ENCODE data around the gene ACAP1.
A peak's percentile ranks its signal among the peaks of the same experiment; 100 is the strongest.

The ACAP1 gene

GRCh38 chr17:7336240-7337175 lies at the start of gene ACAP1:
Gene ACAP1 (plus strand): TSS chr17:7336529. CDS start chr17:7336735, 206 bp downstream.
- Mint-ChIP-seq H3K36me3 (ENCODE audit: low read depth) (peaks cover 27% of the 10 kb centered on the region), H3K27me3 (no peaks in the 10 kb centered on the region), H3K27ac (peak within 1 kb of the TSS; percentile 73), H3K4me1 (ENCODE audit: low read depth) (peaks cover 60% of the 10 kb centered on the region), H3K4me3 (peak within 1 kb of the TSS; percentile 80), H3K9me3 (no peaks in the 10 kb centered on the region)
- intact Hi-C loops (cut with micrococcal nuclease), result loop anchor here (10.0 kb wide), 1 partner anchor 52 kb away; the partner anchor contains the start of gene SLC2A4

GRCh38 chr17:7289256-7290032 lies 46.9 kb upstream of the ACAP1 start:
- Mint-ChIP-seq H3K36me3 (ENCODE audit: low read depth) (no peaks in the 10 kb centered on the region), H3K27ac (no peak overlapping the region), H3K9me3 (no peaks in the 10 kb centered on the region), H3K4me1 (ENCODE audit: low read depth) (peaks cover 8% of the 10 kb centered on the region), H3K4me3 (no peak overlapping the region), H3K27me3 (peaks cover 91% of the 10 kb centered on the region)
- intact Hi-C loops (cut with micrococcal nuclease), result loop anchor here (10.0 kb wide), 1 partner anchor 45 kb away; the partner anchor contains the start of gene ACAP1

GRCh38 chr17:7290166-7290565 lies 46.2 kb upstream of the ACAP1 start:
- intact Hi-C loops (cut with micrococcal nuclease), result no loop called here
- Mint-ChIP-seq H3K27me3 (peaks cover 91% of the 10 kb centered on the region), H3K36me3 (ENCODE audit: low read depth) (no peaks in the 10 kb centered on the region), H3K4me3 (no peak overlapping the region), H3K4me1 (ENCODE audit: low read depth) (peaks cover 13% of the 10 kb centered on the region), H3K27ac (no peak overlapping the region), H3K9me3 (no peaks in the 10 kb centered on the region)

GRCh38 chr17:7290685-7291084 lies 45.6 kb upstream of the ACAP1 start:
- H3K9me3 Mint-ChIP-seq, result no peaks in the 10 kb centered on the region
- intact Hi-C loops (cut with micrococcal nuclease), result no loop called here
- H3K27me3 Mint-ChIP-seq, result peaks cover 91% of the 10 kb centered on the region
- no peaks in the 10 kb centered on the region for H3K36me3 Mint-ChIP-seq (ENCODE audit: low read depth)
- H3K4me3 Mint-ChIP-seq, result no peak overlapping the region
- no peak overlapping the region for H3K27ac Mint-ChIP-seq
- peaks cover 17% of the 10 kb centered on the region for H3K4me1 Mint-ChIP-seq (ENCODE audit: low read depth)

- Mint-ChIP-seq H3K36me3 (ENCODE audit: low read depth) (no peaks in the 10 kb centered on the region), H3K4me3 (no peak overlapping the region), H3K4me1 (ENCODE audit: low read depth) (peaks cover 30% of the 10 kb centered on the region), H3K9me3 (no peaks in the 10 kb centered on the region), H3K27me3 (peaks cover 91% of the 10 kb centered on the region), H3K27ac (no peak overlapping the region)
- intact Hi-C loops (cut with micrococcal nuclease), result no loop called here
Observed at GRCh38 chr17:7292194-7292593, 44.1 kb upstream of the ACAP1 start.

- no peaks in the 10 kb centered on the region for H3K36me3 Mint-ChIP-seq (ENCODE audit: low read depth)
- peaks cover 30% of the 10 kb centered on the region for H3K4me1 Mint-ChIP-seq (ENCODE audit: low read depth)
- H3K27me3 Mint-ChIP-seq, result peaks cover 87% of the 10 kb centered on the region
- H3K27ac Mint-ChIP-seq, result no peak overlapping the region
- intact Hi-C loops (cut with micrococcal nuclease), result no loop called here
- H3K4me3 Mint-ChIP-seq, result no peak overlapping the region
- H3K9me3 Mint-ChIP-seq, result no peaks in the 10 kb centered on the region
Observed at GRCh38 chr17:7292729-7293128, 43.6 kb upstream of the ACAP1 start.

GRCh38 chr17:7293159-7293558 lies 43.2 kb upstream of the ACAP1 start:
- intact Hi-C loops (cut with micrococcal nuclease), result no loop called here
- Mint-ChIP-seq H3K27ac (no peak overlapping the region), H3K4me3 (no peak overlapping the region), H3K9me3 (no peaks in the 10 kb centered on the region), H3K36me3 (ENCODE audit: low read depth) (no peaks in the 10 kb centered on the region), H3K4me1 (ENCODE audit: low read depth) (peaks cover 30% of the 10 kb centered on the region), H3K27me3 (peaks cover 87% of the 10 kb centered on the region)

- intact Hi-C loops (cut with micrococcal nuclease), result no loop called here
- peak overlapping the region; percentile 6 for H3K4me3 Mint-ChIP-seq
Observed at GRCh38 chr17:7293816-7294613, 42.3 kb upstream of the ACAP1 start.

GRCh38 chr17:7294614-7295153 lies 41.6 kb upstream of the ACAP1 start, which contains the start of gene YBX2:
Gene YBX2 (minus strand): TSS chr17:7294639. CDS start chr17:7294500, 139 bp downstream.
- Mint-ChIP-seq H3K4me1 (ENCODE audit: low read depth) (peaks cover 30% of the 10 kb centered on the region), H3K4me3 (peak within 1 kb of the TSS; percentile 61), H3K36me3 (ENCODE audit: low read depth) (no peaks in the 10 kb centered on the region), H3K27ac (no peak within 1 kb of the TSS), H3K9me3 (no peaks in the 10 kb centered on the region), H3K27me3 (peaks cover 81% of the 10 kb centered on the region)
- intact Hi-C loops (cut with micrococcal nuclease), result no loop called here

More at GRCh38 chr17:7293816-7294613, 42.3 kb upstream of the ACAP1 start:
- Mint-ChIP-seq H3K27me3 (peaks cover 84% of the 10 kb centered on the region), H3K27ac (no peak overlapping the region), H3K4me1 (ENCODE audit: low read depth) (peaks cover 30% of the 10 kb centered on the region), H3K9me3 (no peaks in the 10 kb centered on the region), H3K36me3 (ENCODE audit: low read depth) (no peaks in the 10 kb centered on the region)

GRCh38 chr17:7295230-7296180 lies 40.8 kb upstream of the ACAP1 start:
- peaks cover 81% of the 10 kb centered on the region for H3K27me3 Mint-ChIP-seq
- intact Hi-C loops (cut with micrococcal nuclease), result loop anchor here (1.0 kb wide), 2 partner anchors 15 to 250 kb away; no protein-coding TSS in a partner anchor
- no peaks in the 10 kb centered on the region for H3K9me3 Mint-ChIP-seq
- H3K36me3 Mint-ChIP-seq (ENCODE audit: low read depth), result no peaks in the 10 kb centered on the region
- H3K4me1 Mint-ChIP-seq (ENCODE audit: low read depth), result peaks cover 30% of the 10 kb centered on the region
- no peak overlapping the region for H3K27ac Mint-ChIP-seq
- peak overlapping the region; percentile 61 for H3K4me3 Mint-ChIP-seq

- peaks cover 76% of the 10 kb centered on the region for H3K27me3 Mint-ChIP-seq
- H3K9me3 Mint-ChIP-seq, result no peaks in the 10 kb centered on the region
- intact Hi-C loops (cut with micrococcal nuclease), result loop anchor here (1.0 kb wide), 2 partner anchors 16 to 251 kb away; no protein-coding TSS in a partner anchor
- H3K4me3 Mint-ChIP-seq, result peak overlapping the region; percentile 52
- H3K4me1 Mint-ChIP-seq (ENCODE audit: low read depth), result peaks cover 30% of the 10 kb centered on the region
- peak overlapping the region; percentile 57 for H3K27ac Mint-ChIP-seq
- no peaks in the 10 kb centered on the region for H3K36me3 Mint-ChIP-seq (ENCODE audit: low read depth)
Observed at GRCh38 chr17:7296189-7296861, 40.0 kb upstream of the ACAP1 start.

GRCh38 chr17:7304179-7304578 lies 32.1 kb upstream of the ACAP1 start:
- H3K9me3 Mint-ChIP-seq, result no peaks in the 10 kb centered on the region
- H3K4me3 Mint-ChIP-seq, result no peak overlapping the region
- H3K27me3 Mint-ChIP-seq, result peaks cover 10% of the 10 kb centered on the region
- H3K4me1 Mint-ChIP-seq (ENCODE audit: low read depth), result peaks cover 7% of the 10 kb centered on the region
- intact Hi-C loops (cut with micrococcal nuclease), result no loop called here
- H3K27ac Mint-ChIP-seq, result no peak overlapping the region
- H3K36me3 Mint-ChIP-seq (ENCODE audit: low read depth), result peaks cover 15% of the 10 kb centered on the region

Measured in dendritic cell treated with granulocyte-macrophage colony-stimulating factor and Interleukin-4, amounts not matched to agents 40 ng/mL and 50 ng/mL, for 4 days (primary cell).